GM19372 (cell line): ENCODE results near the gene CSMD2.
"Not testable (repeated sequence)": the region's sequence is repeated elsewhere in the genome, so short reads cannot be mapped to it uniquely, and the experiment has no call there.

Source experiments
- ATAC-seq: cut with Tn5 transposase; IDR thresholded peaks from one replicate; pipeline ENCODE4 v1.9.1; 2021; ENCODE audit warnings: mild to moderate bottlenecking, low read depth, moderate library complexity; ENCODE audit not compliant: unreplicated experiment

The CSMD2 gene

DNA sequence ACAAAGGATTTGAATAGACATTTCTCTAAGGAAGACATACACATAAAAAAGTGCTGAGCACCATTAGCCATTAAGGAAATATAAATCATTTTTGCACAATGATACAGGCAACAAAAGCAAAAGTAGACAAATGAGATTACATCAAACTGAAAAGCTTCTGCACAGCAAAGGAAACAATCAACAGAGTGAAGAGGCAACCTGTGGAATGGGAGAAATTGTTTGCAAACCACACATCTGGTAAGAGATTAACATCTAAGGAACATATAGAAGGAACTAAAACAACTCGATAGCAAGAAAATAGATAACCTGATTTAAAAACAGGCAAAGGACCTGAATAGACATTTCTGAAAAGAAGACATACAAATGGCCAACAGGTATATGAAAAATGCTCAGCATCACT, 635.1 kb downstream of the CSMD2 start:
- no peak for ATAC-seq

DNA sequence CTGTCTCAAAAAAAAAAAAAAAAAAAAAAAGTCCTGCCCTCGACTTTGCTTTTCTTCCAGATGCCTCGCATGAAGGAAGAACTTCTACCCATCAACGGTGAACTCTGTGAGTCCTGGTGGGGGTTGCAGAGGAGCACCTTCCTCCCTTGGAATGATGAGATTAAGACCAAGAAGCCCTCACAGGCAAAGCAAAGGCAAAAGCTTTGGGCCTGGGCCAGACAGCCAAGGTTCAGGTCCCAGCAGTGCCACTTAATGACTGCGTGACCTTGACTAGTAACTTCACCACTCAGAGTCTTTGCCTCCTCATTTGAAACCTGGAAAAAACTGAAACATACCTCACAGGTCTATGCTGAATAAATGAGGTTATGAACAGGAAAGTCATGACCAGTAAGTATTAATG, 637.1 kb downstream of the CSMD2 start:
- no peak for ATAC-seq

DNA sequence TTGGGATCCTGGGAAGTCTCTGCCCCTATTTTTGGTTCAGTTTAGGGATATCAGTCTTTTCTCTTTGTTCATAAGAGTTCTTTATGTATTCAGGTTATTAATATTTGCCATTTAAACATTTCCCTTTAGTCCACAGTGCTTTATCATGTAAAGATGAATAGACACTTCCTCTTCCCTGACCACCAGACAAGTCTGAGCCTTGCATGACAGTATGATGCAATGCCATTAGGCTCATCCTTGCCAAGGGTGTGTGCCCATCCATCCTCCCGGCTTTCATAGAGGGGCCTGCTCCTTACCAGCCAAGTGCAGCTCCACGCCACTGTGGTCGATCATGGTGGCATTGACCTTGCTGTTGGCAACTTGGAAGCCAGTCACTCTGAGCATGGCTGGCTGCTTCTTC, 640.4 kb downstream of the CSMD2 start:
- no peak for ATAC-seq

DNA sequence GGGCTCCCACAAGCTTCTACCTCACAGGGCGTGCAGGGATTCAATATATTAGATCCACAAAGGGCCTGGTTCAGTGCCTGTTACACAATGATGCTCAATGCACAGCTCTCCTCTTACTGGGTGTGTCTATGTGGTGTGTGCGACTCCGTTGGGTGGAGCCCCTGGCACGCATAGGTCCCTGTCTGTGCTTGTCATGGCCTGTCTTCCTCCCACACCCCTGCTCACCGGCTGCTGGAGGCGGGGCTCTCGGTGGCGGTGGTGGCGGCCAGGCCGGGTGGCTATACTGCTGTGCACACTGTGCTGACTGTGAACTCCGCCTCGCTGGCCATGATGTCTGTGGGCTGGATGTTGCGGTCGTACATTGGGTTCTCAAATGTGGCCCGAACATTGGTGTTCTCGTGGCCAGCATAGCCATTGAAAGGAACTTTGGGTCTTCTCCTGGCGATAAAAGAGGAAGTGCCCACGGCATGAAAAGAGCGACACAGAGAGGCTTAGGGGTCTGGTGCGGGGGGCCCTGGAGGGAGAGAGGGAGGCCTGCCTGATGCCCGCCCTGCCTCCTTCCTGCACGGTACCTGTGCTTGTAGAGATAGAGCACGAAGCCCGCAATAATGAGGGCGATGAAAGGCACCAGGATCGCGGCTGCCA, 645.7 kb downstream of the CSMD2 start:
- ATAC-seq: no peak

DNA sequence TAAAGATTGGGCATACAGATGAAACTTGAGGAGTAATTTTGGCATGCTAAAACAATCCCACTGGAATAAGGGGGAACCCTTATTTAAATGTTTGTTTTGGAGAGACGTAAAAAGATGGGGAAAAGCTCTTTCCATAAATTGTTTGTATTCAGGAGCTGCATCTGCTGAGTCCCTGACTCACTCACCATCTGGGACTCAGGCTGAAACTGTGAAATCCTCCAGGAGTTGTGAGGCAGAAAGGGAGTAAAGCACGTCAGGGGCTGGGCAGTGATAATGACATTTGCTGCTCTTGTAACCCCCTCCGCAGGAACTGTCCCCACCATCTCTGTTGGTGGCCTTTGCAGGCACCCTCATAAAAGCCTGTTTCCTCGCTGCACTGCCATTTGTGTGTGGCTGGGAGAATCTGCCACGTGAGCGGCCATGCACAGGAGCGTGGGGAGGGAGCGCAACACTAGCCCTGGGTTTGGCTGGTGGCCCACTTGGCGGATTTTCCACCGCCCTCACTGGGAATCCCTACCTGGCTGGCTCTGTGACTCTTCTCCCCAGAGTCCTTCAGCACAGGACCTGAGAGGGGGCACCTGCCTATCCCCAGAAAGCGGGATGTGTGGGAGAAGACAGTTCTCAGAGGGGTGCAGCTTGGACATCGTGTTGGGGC, 647.3 kb downstream of the CSMD2 start:
- no peak for ATAC-seq

DNA sequence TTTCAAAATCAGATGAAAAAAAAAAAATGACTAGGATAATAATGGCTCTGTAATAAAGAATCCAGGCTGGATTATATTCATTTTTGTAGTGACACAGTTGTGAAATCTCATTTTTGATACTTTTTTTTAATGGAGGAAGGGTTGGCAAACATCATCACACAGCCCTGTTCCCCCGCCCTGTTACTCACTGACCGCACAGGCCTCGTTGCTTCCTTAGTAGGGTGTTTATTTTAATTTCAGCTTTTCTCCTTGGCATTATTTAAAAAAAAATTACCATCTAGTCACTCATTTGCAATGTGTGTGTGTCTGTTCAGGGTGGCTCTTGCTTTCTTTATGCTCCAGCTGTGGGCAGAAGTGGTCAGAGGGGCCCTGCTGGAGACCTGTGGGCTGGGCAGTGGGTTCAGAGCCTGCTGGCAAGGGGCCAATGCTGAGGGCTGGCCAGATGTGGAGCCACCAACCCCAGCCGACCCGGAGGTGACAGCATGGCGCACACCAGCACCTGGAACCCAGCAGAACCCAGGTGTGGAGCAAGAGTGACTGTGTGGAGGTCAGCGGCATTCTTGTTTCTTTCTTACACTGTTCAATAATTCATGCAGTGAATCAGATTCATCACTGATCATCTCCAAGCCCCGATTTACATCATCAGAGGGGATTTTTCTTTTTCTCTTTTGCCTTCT, 648.0 kb downstream of the CSMD2 start:
- no peak for ATAC-seq

DNA sequence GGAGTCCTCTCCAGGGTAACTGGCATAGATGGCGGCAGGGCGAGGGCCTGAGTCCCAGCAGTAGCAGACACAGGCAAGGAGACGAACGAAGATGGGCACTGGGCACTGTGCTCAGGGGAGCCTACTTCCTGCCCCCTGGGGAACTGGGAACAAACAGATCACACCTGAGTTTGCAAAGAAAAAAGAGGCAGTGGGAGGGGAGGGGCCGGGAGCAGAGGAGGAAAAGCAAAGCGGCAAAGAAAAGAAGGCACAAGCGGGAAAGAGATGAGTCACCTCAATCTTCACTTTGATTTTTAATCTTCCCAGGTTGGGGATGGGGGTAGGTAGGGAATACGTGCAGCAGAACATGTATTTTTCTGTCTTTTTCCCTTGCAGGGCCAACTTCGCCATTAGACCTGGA, 648.6 kb downstream of the CSMD2 start:
- ATAC-seq: no peak

DNA sequence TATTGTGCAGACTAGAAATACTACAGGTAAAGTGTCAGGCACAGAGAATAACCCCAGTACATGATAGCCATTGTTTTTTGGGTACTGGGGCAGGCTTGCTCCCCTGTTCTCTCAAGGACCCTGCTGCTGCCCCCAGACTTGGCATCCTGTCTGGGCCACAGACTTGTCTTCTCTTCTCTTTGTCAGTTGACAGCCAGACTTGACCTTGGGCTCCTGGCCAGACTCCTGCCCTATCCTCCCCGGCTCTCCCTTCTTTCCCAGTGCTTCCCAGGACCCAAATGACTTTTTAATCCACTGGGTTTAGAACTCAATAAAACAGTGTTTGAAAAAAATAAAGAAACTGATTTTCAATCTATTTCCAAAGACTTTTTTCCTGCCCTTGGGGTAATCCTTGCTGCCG, 649.4 kb downstream of the CSMD2 start:
- ATAC-seq: no peak

DNA sequence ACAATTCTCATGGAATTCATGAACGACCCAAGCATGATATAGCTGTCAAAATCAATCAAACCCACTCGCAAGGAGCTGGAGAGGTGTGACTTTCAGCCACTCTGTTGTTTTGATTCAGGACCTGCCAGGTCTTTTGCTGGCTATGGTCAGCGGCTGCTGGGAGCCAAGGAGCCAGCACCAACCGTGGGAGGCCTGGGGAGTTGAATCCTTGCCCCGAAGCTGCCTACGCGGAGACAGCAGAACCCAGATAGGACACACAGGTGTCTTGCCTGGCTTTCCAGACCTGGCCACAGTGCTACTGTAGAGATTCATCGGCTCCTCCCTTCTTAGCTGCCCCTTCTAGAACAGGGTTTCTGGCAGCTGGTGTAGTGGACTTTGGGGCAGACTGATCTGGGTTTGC, 649.9 kb downstream of the CSMD2 start:
- ATAC-seq: no peak

DNA sequence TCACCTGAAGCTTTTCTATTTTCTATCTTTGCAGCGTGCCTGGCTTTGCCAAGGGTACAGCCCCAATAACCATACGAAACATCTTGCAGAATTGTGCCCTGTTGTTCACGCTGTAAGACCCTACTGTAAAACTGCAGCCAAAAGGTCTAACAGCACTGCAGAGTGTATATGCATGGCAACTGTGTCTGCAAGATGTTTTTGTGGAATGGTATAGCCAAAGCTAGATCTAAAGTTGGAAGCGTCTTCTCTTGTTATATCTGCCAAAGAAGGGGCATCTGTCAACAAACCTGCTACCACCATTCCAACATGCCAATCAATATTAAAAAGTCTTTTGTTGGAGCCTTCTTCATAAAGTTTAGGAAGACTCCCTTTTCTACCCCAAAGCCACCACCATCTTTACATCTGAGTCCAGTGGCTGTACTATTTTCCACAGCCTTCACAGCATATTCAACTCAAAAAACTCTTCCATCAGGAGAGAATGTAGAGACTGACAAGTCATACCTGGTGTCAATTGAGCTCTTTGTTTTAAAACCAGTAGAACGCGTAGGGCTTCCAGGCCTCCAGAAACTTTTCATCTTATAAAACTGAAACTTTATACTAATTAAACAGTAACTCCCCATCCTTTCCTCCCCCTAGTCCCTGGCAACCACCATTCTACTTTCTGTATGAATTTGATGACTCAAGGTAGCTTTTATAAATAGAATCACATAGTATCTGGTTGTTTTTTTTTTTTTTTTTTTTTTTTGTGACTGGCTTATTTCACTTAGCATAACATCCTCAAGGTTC, 652.6 kb downstream of the CSMD2 start:
- no peak for ATAC-seq

DNA sequence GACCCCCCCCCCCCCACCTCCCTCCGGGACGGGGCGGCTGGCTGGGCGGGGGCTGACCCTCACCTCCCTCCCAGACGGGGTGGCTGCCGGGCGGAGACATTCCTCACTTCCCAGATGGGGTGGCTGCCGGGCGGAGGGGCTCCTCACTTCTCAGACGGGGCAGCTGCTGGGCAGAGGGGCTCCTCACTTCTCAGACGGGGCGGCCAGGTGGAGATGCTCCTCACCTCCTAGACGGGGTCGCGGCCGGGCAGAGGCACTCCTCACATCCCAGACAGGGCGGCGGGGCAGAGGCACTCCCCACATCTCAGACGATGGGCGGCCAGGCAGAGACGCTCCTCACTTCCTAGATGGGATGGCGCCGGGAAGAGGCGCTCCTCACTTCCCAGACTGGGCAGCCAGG, 655.8 kb downstream of the CSMD2 start:
- ATAC-seq: not testable (repeated sequence)

DNA sequence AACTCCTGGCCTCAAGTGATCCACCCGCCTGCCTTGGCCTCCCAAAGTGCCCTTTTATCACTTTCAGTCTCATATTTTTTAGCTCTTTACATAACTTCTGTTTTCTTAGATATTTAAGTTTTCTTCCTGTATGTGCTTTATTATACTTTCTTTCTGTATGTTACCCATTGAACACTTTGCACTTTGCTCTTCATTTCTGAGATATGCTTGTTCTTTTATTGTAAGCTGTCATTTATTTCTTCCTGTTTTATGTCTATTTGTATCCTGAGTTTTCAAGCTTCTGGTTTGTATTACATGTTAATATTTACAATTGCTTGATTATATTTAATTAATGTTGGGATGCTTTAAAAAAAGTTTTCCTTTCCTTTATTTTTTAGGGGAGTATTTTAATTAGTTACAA, 656.9 kb downstream of the CSMD2 start:
- no peak for ATAC-seq

DNA sequence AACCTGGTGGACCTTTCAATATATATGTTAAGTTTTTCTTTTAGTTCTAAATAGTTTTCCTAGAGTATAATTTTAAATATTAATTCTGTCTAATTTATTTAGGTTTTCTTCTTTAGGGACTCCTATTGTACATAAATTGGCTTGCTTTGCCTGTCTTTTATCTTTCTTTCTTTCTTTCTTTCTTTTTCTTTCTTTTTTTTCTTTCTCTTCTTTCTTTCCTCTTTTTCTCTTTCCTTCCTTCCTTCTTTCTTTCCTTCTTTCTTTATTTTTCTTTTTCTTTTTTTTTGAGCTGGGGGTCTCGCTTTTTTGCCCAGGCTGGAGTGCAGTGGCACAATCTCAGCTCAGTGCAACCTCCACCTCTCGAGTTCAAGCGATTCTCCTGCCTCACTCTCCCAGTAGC, 657.4 kb downstream of the CSMD2 start:
- ATAC-seq: no peak

DNA sequence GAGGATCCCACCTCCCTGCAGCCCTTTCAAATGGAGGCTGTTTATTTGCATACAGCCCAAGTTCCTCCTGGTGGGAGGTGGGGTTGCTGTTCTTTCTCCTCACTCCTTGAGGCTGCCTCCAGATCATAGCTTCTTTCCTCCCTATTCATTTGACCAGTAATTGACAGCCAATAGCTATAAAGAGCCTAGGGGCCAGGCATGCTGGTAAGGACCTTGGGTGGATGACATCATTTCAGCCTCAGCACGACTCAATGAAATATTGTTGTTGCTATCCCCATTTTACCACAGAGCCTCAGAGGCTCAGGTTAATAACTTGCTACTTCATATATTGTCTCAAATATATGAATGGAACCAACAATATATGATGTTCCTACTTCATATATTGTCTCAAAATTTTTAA, 661.5 kb downstream of the CSMD2 start:
- ATAC-seq: no peak

DNA sequence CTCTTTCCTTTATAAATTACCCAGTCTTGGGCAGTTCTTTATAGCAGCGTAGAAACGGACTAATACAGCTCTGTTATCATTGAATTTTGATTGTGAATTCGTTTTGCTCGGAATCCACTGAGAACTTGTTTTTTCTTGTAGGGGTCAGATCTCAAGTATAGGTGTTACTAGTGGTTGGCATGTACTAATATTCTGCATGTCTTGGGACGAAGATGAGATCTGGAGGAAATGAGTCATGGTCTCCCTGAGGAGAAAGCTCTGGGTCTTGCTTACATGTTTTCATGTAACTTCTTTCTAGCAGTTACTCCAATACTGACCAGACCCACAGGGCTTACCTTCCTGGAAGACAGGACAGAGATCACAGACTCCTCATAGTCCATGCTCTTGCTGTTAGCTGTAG, 662.3 kb downstream of the CSMD2 start:
- ATAC-seq: no peak

DNA sequence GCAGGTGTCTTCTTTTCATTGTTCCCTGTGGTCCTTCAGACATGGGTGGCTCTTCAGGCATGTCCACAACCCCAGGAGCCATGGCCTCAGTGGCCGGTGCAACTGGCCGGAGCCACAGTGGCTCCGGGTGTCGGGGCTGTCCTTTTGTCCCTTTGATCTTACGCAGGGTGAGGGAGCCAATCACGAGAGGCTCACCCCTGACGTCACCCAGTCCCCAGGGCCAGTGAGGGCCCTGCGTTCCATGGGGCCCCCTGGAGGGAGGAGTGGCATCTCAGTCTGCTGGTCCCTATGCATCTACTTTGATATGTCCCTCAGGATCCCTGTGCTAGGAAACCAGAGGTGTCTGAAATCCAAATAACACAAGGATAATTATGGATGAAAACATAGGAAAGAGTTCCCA, 663.3 kb downstream of the CSMD2 start:
- ATAC-seq: no peak

DNA sequence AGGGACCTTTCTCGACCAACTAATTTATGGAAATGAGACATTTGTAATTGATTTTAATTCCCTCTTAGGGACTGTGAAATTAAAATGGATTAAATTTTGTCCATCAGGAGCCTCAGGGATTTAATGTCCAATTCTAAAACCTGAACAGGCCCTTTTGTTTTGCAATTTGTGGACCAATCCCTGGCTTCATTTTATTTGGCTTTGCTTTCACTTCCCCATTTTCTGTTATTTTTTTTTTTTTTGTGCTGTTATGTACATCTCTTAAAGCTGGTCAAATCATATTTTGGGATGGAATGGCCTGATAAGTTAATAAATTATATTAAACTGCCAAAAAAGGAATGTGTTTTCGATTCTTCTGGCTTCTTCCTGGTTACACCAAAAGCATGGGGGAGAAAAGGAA, 663.7 kb downstream of the CSMD2 start:
- no peak for ATAC-seq

DNA sequence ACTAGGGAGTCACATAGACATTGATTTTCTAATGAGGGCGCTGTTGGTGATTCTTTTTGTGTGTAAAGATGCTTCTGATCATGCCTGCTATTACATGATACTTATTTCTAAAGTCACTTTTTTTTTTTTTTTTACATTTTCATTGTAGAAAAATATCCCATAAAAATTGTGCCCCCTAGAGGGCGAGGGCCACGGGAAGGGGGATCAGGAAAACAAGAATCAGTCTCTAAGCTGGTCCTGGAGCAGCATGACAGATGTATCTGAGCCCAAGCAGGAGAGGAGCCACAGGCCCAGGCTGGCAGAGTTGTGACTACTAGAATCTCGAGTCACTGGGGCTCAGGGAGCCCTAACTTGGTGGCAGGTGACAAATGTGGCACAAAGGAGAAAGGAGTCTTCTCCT, 664.5 kb downstream of the CSMD2 start:
- no peak for ATAC-seq

DNA sequence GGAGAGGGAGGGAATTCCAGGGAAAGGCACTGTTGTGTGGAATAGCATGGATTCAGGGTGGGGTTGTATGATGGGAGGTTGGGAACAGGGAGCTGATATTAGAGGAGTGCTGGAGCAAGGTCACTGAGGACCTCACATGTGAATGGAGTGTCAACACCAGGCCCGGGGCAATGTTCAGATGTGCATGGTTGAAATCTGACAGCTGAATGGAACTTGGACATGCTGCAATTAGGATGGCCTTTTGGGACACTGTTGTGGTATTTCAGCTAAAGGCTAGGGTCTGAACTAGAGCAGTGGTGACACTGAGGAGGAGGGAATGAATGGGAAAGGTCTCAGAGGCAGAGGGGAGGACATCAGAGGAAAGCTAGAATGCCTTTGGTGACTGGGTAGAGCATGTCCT, 667.6 kb downstream of the CSMD2 start:
- no peak for ATAC-seq

DNA sequence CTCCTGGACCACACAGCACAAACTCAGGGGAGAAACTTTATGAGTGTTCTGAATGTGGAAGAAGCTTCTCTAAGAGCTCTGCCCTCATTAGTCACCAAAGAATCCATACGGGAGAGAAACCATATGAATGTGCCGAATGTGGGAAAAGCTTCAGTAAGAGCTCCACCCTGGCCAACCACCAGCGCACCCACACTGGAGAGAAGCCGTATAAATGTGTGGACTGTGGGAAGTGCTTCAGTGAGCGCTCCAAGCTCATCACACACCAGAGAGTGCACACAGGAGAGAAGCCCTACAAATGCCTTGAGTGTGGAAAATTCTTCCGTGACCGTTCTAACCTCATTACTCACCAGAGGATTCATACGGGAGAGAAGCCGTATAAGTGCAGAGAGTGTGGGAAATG, 670.1 kb downstream of the CSMD2 start:
- no peak for ATAC-seq

DNA sequence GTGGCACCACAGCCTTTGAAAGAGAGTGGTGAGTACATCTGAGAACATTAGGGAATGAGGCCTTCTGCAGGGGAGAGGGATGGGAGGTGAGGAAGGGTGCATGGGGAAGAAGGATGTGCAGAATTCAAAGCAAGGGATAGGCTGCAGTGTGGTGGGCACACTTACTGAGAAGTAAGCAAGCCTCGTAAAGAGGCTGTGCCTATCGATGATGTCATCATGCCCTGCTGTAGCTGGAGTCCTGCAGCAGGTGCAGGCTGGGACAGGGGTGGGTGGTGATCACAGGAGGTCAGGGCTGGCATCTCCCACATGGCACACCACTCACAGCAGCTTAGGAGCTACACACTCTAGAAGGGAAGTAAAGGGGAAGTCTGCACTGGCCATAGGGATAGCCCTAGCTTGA, 676.4 kb downstream of the CSMD2 start:
- no peak for ATAC-seq
